Skin of body (tissue), 2 donors: ENCODE data around the gene TMPRSS4. TPM values are rescaled to one million over a fixed set of nuclear protein-coding genes. Genes with fewer than 3 reads are reported as not detected.

Experiments
- DNase-seq: peaks from one replicate; lab custom pipeline; 2025; lab: John Stamatoyannopoulos, UW
- total RNA-seq: library from RNA; depleted of rRNA; stranded (reverse); fragments of >200 nt; gene quantifications from one replicate; pipeline ENCODE4 v1.2.3, GENCODE V29; 2014

The TMPRSS4 gene
- total RNA-seq, result 2.5 TPM

DNA sequence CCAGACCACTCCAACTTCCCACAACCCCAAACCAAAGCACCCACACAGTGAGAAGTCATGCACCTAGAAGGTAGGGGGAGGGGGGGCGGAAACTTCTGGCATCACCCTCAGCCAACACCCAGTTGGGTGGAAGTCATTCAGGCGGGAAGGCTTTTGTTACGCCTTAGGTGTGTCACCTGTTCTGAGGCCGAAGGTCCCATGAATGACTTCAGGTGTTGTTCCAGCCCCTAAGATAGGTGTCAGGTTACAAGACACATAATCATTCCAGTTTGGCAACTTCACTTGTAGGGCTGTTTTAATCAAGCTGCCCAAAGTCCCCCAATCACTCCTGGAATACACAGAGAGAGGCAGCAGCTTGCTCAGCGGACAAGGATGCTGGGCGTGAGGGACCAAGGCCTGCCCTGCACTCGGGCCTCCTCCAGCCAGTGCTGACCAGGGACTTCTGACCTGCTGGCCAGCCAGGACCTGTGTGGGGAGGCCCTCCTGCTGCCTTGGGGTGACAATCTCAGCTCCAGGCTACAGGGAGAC, at the start of gene TMPRSS4:
Gene TMPRSS4 (plus strand): TSS at position 325 of the 528 bp plus-strand sequence. CDS start 225 bp downstream, outside the sequence.
- DNase-seq, result no peak

DNA sequence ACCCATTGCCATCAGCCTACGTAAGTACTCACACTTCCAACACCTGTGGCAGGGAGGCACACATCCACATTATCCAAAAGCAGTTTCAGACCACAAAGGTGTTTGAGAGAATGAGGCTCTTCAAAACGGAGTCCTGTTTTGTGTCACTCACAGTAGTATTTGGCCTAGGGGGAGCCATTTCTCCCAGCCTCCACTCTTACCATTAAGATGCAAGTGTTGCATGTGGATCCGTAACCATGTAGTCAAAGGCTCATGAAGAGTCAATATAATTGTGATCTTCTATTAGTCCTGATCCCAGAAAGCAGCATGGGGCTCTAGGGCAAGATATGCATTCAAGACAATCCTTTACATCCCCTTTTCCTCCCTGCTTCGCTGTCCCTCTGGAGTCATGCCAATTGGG, 49.2 kb upstream of the TMPRSS4 start:
- no peak for DNase-seq

- no peak for DNase-seq
These were observed 48.3 kb upstream of the TMPRSS4 start for GRCh38 chr11:118028626-118029025.

DNA sequence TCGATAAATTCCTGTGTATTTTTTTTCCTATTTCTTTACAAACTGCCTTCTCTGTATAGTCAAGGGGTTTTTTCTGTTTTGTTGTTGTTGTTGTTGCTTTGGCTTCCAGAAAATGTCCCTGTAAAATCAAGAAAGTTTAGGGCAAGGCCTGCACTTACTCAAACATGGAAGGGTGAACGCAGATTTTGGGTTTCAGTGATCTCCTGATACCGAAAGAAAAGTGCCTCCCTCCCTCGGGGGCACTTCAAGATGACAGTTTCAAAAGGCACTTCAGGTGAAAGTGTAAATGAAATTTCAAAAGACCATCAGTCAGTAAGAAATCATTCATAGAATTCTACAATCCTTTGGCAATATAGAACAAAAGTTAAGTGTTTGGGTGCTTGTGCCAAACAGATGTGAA, 43.4 kb upstream of the TMPRSS4 start:
- no peak for DNase-seq

- DNase-seq, result no peak
These were observed 34.7 kb upstream of the TMPRSS4 start for GRCh38 chr11:118042141-118042540.

- peak; percentile 42 for DNase-seq
These were observed 34.1 kb upstream of the TMPRSS4 start for GRCh38 chr11:118042796-118043195.

- DNase-seq, result no peak
These were observed 31.7 kb upstream of the TMPRSS4 start for GRCh38 chr11:118045191-118045590.

DNA sequence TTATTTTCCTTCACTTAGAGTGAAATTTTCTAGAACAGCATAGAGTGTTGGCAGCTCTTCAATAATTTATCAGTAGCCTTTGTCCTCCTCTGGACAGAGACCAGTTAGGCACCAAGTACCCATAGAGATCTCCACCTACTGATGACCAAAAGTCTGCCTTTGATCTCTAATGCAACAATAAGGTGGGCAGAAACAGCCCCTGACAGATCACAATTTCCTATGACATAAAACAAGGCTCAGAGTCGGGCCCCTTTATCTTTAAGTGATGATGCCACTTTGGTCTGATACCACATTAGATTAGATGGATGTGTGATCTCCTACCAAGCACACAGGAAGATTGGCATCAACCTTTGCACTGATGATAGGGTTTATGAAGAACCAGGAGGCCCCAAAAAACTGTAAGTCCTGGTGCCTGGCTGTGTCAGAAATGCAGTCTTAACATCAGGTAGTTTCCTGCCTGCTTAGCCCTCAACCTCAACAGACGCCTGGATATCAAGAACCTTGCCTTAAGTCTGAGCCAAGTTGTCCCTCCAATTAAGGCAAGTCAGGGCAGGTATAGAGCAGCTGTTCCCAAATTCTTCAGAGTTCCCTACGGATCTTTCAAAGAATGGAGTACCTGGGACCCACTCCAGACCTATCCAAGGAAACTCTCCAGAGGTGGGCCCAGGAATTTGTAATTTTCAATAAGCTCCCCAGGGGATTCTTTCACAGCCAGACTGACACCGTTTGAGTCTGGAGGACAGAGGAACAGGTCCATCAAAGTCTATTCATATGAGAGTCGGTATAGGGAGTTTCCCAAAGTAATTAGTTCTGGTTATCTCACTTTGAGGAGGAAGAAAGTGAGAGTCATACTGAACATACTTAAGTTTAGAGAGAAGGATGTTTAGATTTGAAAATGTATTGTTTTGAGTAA, 30.6 kb upstream of the TMPRSS4 start:
- DNase-seq, result peak; percentile 3

GRCh38 chr11:118046964-118047700, 29.7 kb upstream of the TMPRSS4 start:
- no peak for DNase-seq

DNA sequence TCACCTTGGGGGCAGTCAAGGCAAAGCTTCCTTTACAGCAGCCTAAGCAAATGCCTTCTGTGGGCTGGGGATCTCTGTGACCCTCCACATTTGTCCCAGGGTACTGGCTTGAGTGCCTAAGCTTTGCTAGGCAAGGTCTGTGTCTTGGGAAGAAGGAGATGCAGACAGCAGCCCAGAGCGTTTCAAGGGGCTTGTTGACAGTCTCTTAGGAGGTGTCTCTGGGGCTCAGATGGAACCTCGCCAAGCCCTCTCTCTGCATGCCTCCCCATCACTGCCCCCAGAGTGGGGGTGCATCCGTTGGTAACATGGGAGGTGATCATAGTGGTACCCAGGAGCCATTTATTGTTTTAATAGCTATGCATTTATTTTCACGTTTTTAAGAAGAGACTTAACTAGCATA, 29.1 kb upstream of the TMPRSS4 start:
- DNase-seq, result no peak

DNA sequence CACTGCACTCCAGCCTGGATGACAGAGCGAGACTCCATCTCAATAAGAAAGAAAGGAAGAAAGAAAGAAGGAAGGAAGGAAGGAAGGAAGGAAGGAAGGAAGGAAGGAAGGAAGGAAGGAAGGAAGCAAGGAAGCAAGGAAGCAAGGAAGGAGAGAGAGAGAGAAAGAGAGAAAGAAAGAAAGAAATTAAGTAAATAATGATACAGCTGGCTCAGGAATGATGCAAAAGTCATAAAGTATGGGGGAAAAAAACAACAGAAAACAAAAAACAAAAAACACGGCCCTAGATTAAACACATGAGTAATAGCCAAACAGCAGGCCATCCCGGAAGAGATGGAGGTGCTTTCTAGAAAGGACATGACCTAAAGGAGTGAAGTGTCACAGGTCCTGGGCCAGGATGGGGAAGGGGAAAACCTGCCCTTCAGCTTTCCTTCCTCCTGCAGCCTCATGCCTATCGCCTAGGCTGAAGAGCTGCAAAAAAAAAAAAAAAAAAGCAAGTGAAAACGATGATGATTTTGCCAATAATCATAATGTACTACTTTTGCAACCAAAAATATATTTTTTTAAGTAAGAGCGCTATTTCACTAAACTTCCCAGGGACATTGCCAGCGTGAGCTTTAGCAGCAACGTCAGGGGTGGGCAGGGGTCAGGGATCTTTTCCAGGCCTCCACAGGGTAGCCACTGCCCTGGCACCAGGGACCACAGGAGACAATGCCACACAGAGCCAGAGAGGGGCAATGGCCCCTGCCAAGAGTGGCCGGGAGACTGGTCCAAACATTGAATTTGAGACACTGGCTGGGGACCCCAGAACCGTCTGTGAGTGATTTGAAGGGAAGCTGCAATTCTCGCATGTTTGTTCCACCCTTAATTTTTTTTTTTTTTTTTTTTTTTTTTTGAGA, 28.2 kb upstream of the TMPRSS4 start:
- no peak for DNase-seq

GRCh38 chr11:118049771-118050170, 27.1 kb upstream of the TMPRSS4 start:
- DNase-seq, result no peak

DNA sequence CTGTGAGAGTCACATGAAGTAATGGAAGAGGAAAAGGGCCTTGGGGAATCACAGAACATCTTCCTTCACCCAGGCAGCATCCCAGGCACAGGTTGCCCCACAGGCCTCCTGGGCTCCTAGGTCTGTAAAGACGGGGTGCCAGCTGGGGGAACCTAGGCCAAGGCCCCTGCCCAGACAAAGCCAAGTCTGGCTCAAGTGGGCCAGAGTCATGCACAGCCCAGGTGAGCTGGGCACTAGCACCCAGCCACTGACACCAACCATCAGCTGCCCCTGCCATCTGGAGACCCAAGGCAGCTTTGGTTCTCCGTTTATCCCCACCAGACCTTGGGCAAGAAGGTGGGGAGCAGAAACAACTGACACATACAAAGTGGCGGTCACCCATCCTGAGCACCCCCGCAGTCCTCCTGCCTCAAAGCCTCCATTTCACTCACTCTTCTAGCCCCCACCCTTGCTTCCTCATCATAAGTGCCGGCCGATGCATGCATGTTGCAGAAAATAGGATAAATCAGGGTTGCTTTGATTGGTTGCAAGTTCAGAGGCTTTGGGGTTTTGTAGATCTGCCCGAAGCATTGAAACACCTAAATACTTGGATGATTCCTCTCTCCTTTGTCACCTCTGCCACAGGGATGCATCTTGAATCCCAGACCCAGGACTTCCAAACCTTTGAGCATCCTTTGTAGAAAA, 26.5 kb upstream of the TMPRSS4 start:
- DNase-seq, result no peak

GRCh38 chr11:118051136-118051610, 25.7 kb upstream of the TMPRSS4 start:
- no peak for DNase-seq

DNA sequence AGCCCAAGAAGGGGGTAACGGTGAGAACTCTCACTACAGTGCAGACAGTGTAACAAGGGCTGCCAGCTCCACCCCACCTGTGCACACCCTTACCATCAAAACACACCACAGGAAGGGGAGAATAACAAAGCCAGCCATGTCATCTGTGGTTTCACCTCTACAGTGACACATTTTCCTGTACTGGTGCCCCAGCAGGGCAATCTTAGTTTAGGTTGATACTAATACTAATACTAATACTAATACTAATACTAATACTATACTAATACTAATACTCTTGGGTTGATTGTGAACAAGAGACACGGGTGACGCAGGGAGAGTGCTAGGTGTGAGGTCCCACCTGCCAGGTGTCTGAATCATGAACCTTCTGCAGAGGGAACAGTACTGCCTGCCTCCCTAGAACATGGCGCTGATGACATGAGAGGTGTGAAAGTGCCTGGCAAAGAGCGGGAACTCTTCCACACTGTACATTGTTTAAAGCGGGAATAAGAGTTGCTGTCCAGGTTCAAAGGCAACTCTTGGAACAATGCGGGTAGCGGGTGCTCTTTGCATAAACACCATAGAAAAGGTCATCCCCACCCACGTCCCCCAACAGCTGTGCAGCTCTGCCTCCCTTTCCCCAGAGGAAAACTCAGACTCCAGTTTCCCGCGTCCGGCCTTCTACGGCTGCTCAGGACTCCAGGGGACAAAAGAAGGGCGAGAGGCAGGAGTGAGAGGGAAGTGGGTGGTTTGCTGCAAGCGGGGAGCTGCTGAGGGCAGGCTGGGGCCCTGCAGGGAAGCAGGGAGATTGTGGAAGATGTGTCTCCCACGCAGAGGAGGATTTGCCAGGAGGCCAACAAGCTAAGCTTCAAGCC, 25.0 kb upstream of the TMPRSS4 start:
- no peak for DNase-seq

DNA sequence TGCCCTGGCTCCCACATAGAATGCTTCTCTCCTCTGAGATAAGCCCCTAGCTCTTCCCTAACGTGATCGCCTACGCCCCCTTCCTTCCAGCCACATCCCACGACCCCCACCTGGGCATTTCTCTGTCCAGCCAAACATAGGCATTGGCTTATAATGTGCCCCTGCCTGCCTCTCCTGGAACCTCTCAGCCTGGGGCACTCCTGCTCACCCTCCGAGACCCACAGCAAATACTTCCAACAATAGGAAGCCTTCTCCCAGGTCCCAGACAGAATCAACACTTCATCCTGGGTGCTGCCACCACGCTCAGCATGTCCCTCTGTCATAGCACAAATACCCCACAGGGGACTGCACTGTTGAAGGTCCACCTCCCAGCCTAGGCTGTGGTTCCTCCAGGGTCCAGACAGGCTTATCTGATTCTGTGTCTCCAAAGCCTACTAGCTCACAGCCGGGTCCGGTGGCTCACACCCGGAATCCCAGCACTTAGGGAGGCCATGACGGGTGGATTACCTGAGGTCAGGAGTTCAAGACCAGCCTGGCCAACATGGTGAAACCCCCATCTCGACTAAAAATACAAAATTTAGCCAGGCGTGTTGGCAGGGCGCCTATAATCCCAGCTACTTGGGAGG, 24.2 kb upstream of the TMPRSS4 start:
- DNase-seq, result no peak

DNA sequence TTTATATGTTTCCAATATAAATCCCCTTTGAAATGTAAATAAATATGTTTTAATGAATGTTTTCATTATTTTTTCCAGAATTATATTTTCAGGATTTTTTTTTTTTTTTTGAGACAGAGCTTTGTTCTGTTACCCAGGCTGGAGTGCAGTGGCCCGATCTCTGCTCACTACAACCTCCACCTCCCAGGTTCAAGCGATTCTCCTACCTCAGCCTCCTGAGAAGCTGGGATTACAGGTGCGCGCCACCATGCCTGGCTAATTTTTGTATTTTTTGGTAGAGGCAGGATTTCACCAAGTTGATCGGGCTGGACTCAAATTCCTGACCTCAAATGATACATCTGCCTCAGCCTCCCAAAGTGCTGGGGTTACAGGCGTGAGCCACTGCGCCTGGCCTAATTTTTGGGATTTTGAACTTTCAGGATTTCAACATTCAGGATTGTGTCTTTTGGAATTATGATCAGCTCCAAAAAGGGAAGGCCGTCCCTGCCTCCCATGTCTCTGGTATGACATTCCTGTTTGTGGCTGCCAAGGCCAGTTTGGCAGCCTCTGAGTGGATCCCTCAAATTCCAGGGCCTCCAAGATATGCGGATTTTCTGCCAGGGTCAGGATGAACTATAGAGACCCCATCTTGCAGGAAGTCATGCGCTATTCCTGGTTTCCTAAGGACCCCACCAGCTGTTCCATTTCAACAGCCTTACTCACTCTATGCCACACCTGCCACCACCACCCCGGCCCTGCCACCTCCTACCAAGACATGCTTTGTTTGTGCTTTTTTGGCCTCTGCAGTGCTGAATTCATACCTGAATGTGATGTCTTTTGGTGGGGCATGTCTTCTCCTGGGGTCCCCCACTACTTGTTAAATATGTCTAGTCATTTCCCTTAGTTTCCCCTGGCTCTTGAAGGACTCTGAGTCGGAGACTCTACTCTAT, 21.9 kb upstream of the TMPRSS4 start:
- no peak for DNase-seq

DNA sequence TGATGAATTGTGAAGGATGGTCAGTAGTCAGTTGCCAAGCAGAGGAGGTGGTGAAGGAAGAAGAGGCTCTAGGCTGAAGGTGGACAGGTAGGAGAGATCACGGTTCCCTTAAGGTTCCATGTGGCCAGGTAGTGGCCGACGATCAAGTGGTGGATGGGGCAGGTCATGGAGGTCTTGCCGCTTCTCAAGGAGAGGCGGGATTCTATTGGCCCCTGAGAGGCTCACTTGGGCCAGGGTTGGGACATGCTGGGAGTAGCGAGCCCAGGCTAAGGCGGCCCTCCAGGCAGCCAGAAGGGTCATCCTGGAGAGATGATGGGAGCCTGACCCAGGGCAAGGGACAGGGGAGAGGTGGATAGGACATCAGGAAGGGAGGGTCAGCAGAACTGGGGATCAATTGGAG, 20.9 kb upstream of the TMPRSS4 start:
- no peak for DNase-seq
